ENCODE measurements around the gene THOC6.

- TF ChIP-seq CTCF (IDR thresholded peaks at IDR 0.05; ENCODE audit: low read depth, low read length, poor library complexity, severe bottlenecking) (no peak), EZH2phosphoT487 (IDR thresholded peaks at IDR 0.05; ENCODE audit: borderline replicate concordance, low read length) (no peak)
These were observed 23.9 kb upstream of the THOC6 start for GRCh38 chr16:2999929-3000328.

Data from DOHH2 (cell line).